Endothelial cell (in vitro differentiated cells): Measurements from ENCODE around the gene ADD2. TPM values are rescaled to one million over a fixed set of nuclear protein-coding genes. Genes with fewer than 3 reads are reported as not detected.
A peak's percentile ranks its signal among the peaks of the same experiment; 100 is the strongest.

Experiments
- DNase-seq: peaks from one replicate; pipeline ENCODE4 v3.0.0; 2021; ENCODE audit warnings: low spot score
- H3K27ac Mint-ChIP-seq: one replicate; pipeline ENCODE4 v1.8.0; 2021; ENCODE audit warnings: mixed read lengths, inconsistent platforms; ENCODE audit not compliant: unreplicated experiment
- H3K27me3 Mint-ChIP-seq: one replicate; pipeline ENCODE4 v1.8.0; 2021; ENCODE audit warnings: mild to moderate bottlenecking, moderate library complexity, mixed read lengths, inconsistent platforms; ENCODE audit not compliant: unreplicated experiment
- H3K36me3 Mint-ChIP-seq: one replicate; pipeline ENCODE4 v1.8.0; 2021; ENCODE audit warnings: mild to moderate bottlenecking, low read depth, mixed read lengths, inconsistent platforms; ENCODE audit not compliant: unreplicated experiment
- H3K4me1 Mint-ChIP-seq: one replicate; pipeline ENCODE4 v1.8.0; 2021; ENCODE audit warnings: mild to moderate bottlenecking, mixed read lengths, inconsistent platforms; ENCODE audit not compliant: unreplicated experiment
- H3K4me3 Mint-ChIP-seq: one replicate; pipeline ENCODE4 v1.8.0; 2021; ENCODE audit warnings: mild to moderate bottlenecking, mixed read lengths, inconsistent platforms; ENCODE audit not compliant: unreplicated experiment
- H3K9me3 Mint-ChIP-seq: one replicate; pipeline ENCODE4 v1.8.0; 2021; ENCODE audit warnings: mixed read lengths, inconsistent platforms; ENCODE audit not compliant: unreplicated experiment
- CTCF ChIP-seq: fragments of 200-600 bp; sonication (generic); IDR thresholded peaks from one replicate; pipeline ENCODE4 v1.5.0; 2021; ENCODE audit warnings: antibody characterized with exemption; ENCODE audit not compliant: unreplicated experiment
- long read RNA-seq: library from polyadenylated mRNA; unstranded; transcript quantifications from one replicate; pipeline ENCODE4 v2.0.0, GENCODE V29; 2020; ENCODE audit not compliant: unreplicated experiment
- total RNA-seq: library from RNA; stranded (reverse); fragmentation: NEBNext Ultra II Directional; extraction: Animal tissue kit (Norgen Biotek cat#: 25700); gene quantifications from one replicate; pipeline ENCODE4 v1.2.1, GENCODE V29; 2021; ENCODE audit not compliant: unreplicated experiment

Gene ADD2, protein sequence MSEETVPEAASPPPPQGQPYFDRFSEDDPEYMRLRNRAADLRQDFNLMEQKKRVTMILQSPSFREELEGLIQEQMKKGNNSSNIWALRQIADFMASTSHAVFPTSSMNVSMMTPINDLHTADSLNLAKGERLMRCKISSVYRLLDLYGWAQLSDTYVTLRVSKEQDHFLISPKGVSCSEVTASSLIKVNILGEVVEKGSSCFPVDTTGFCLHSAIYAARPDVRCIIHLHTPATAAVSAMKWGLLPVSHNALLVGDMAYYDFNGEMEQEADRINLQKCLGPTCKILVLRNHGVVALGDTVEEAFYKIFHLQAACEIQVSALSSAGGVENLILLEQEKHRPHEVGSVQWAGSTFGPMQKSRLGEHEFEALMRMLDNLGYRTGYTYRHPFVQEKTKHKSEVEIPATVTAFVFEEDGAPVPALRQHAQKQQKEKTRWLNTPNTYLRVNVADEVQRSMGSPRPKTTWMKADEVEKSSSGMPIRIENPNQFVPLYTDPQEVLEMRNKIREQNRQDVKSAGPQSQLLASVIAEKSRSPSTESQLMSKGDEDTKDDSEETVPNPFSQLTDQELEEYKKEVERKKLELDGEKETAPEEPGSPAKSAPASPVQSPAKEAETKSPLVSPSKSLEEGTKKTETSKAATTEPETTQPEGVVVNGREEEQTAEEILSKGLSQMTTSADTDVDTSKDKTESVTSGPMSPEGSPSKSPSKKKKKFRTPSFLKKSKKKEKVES
- total RNA-seq = 54.0 TPM
- long read RNA-seq, full-length matches to known transcripts = 2 of 4 reads
- long read RNA-seq, partial matches to known transcripts = 1 of 4 reads
- long read RNA-seq, other reads (novel, unspliced or antisense) = 1 of 4 reads

DNA sequence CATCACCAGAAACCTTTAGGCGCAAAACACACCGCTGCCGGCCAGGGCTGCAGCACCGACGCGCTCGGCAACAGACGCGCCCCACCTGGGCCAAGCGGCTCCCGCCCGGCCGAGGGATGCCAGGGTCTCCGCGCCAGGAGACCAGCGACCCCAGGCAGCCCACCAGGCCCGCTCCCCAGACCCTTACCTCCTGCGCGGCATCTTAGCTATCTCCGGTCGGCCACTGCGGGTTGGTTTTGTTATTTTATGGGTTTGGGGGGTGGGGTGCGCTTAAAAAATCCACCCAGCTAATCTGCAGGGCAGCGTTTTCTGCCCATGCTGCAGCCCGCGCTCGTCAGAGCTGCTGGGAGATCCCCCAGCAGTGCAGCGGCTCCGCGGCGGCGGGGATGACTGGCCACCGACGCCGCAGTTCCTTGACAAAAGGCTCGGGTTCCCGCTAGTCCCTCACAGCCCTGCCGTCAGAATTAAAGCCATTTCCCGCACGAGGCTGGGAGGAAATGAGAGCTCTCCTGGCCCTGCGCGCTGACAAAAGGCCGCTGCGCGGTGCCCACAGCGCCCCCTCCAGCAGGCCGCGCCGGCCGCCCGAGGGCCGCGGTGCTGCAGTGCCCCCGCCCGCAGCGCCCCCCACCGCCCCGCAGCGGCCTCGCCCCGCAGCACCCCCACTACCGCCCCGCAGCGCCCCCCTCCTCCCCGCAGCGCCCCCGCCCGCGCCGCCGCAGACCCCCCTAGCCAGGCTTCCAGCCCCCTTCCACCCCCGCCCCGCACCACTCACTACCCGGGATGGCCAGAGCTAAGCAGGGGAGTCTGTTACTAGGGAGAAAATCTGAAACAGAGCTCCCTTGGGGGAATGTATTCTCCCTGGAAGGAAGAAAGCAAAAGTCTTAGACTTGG lies at the start of gene ADD2:
Gene ADD2, minus strand, starts transcription at position 502 of the 891 bp plus-strand sequence. CDS start 61,792 bp downstream, outside the sequence.
- Mint-ChIP-seq H3K4me3 (peak within 1 kb of the TSS; percentile 94), H3K27me3 (peaks cover 2% of the 10 kb centered on the region), H3K9me3 (no peaks in the 10 kb centered on the region), H3K4me1 (peaks cover 11% of the 10 kb centered on the region), H3K27ac (peak within 1 kb of the TSS; percentile 85), H3K36me3 (no peaks in the 10 kb centered on the region)
- peak; percentile 33 for TF ChIP-seq CTCF
- peak; percentile 75 for DNase-seq

- no peak overlapping the region for H3K27ac Mint-ChIP-seq
- H3K36me3 Mint-ChIP-seq = peaks cover 3% of the 10 kb centered on the region
- H3K4me1 Mint-ChIP-seq = no peaks in the 10 kb centered on the region
- no peak for DNase-seq
- H3K4me3 Mint-ChIP-seq = no peak overlapping the region
- peaks cover 6% of the 10 kb centered on the region for H3K27me3 Mint-ChIP-seq
- no peaks in the 10 kb centered on the region for H3K9me3 Mint-ChIP-seq
- no peak for TF ChIP-seq CTCF
Observed at GRCh38 chr2:70817284-70817954, 49.4 kb upstream of the ADD2 start.

- no peak for TF ChIP-seq CTCF
- H3K4me3 Mint-ChIP-seq = no peak overlapping the region
- no peak overlapping the region for H3K27ac Mint-ChIP-seq
- peaks cover 3% of the 10 kb centered on the region for H3K36me3 Mint-ChIP-seq
- no peak for DNase-seq
- H3K27me3 Mint-ChIP-seq = peaks cover 6% of the 10 kb centered on the region
- H3K9me3 Mint-ChIP-seq = no peaks in the 10 kb centered on the region
- H3K4me1 Mint-ChIP-seq = no peaks in the 10 kb centered on the region
Observed at GRCh38 chr2:70816726-70817125, 48.7 kb upstream of the ADD2 start.

DNA sequence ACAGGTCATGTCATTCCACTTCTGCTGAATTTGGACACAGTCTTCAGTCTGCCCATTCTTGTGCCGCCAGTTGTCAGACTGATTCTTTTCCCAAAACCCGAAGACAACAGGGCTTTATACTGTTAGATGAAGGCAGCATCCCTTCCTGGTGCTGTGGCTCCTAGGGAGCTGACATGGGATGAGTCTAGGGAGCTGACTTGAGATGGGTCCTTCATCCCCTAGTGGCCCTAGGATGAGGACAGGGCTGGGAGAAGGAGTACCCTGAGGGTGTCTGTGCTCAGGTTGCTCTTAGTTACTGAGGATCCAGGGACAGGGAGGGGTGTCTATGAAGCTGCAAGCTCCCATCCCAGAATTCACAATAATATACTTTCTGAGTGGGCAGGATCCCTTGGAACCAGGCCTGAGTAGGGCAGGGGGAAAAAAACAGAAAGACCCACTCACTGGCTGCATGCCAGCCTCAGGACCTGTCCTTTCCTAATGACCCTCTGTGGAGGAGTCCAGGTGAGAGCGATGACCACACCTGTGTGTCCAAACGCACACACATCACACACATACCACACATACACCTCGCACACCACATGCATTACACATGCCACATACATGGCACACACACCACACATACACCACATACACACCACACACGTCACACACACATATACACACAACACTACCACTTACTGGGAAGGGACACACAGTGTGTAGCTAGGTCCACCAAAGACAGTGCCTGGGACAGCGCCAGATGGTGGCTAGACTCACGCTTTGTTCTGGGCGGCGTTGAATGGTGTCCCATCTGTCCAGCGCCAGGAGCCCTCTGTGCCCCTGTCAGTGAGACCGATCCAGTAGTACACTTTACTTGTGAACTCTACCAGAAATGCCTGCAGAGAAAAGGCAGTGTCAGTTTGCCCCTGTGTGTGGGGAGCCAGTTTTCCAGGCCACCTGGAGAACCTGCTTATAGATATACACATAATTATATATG lies 41.3 kb upstream of the ADD2 start:
- no peak for TF ChIP-seq CTCF
- no peak overlapping the region for H3K27ac Mint-ChIP-seq
- H3K9me3 Mint-ChIP-seq = no peaks in the 10 kb centered on the region
- H3K4me3 Mint-ChIP-seq = no peak overlapping the region
- H3K4me1 Mint-ChIP-seq = no peaks in the 10 kb centered on the region
- H3K27me3 Mint-ChIP-seq = peaks cover 2% of the 10 kb centered on the region
- H3K36me3 Mint-ChIP-seq = peaks cover 3% of the 10 kb centered on the region
- DNase-seq = no peak
